H9 (cell line): ENCODE measurements around the gene PPP1R14B. TPM values are rescaled to one million over a fixed set of nuclear protein-coding genes. Genes with fewer than 3 reads are reported as not detected.

Experiments used
- DNase-seq: peaks from one replicate; pipeline ENCODE4 v3.0.0-alpha.2; 2017
- H2AFZ ChIP-seq: one replicate; pipeline ENCODE4 v1.6.1; 2013; ENCODE audit warnings: mild to moderate bottlenecking, low read length, control low read depth, moderate library complexity
- H2AK5ac ChIP-seq: 2 replicates; pipeline ENCODE4 v1.6.1; 2013; ENCODE audit warnings: low read length, control low read depth, mixed read lengths; ENCODE audit not compliant: insufficient read length
- H2BK120ac ChIP-seq: one replicate; pipeline ENCODE4 v1.6.1; 2013; ENCODE audit warnings: low read depth, mild to moderate bottlenecking, low read length, control low read depth, inconsistent platforms; ENCODE audit not compliant: poor library complexity, severe bottlenecking
- H2BK12ac ChIP-seq: 2 replicates; pipeline ENCODE4 v1.6.1; 2013; ENCODE audit warnings: low read length, control low read depth, mixed read lengths, low read depth; ENCODE audit not compliant: insufficient read length
- H2BK15ac ChIP-seq: 2 replicates; pipeline ENCODE4 v1.6.1; 2013; ENCODE audit warnings: low read depth, low read length, control low read depth
- H2BK20ac ChIP-seq: one replicate; pipeline ENCODE4 v1.6.1; 2013; ENCODE audit warnings: low read depth, mild to moderate bottlenecking, low read length, control low read depth, inconsistent platforms; ENCODE audit not compliant: poor library complexity, severe bottlenecking
- H2BK5ac ChIP-seq: 2 replicates; pipeline ENCODE4 v1.6.1; 2013; ENCODE audit warnings: low read length, control low read depth, mixed read lengths; ENCODE audit not compliant: insufficient read length
- H3K14ac ChIP-seq: 2 replicates; pipeline ENCODE4 v1.6.1; 2013; ENCODE audit warnings: low read length, control low read depth; ENCODE audit not compliant: insufficient read depth
- H3K18ac ChIP-seq: 2 replicates; pipeline ENCODE4 v1.6.1; 2013; ENCODE audit warnings: low read depth, mild to moderate bottlenecking, mixed read lengths, low read length, control low read depth; ENCODE audit not compliant: insufficient read length
- H3K23ac ChIP-seq: 2 replicates; pipeline ENCODE4 v1.6.1; 2013; ENCODE audit warnings: low read length, control low read depth, mixed read lengths, low read depth; ENCODE audit not compliant: insufficient read length
- H3K23me2 ChIP-seq: 2 replicates; pipeline ENCODE4 v1.6.1; 2013; ENCODE audit warnings: low read depth, mild to moderate bottlenecking, mixed read lengths, low read length, control low read depth; ENCODE audit not compliant: insufficient read length, poor library complexity, severe bottlenecking
- H3K27ac ChIP-seq: 2 replicates; pipeline ENCODE4 v1.5.1; 2013; ENCODE audit warnings: low read length, control low read depth, mixed read lengths, low read depth; ENCODE audit not compliant: insufficient read length
- H3K27me3 ChIP-seq: 2 replicates; pipeline ENCODE4 v1.6.1; 2013; ENCODE audit warnings: low read length, control low read depth, inconsistent platforms; ENCODE audit not compliant: insufficient read depth
- H3K4ac ChIP-seq: 2 replicates; pipeline ENCODE4 v1.6.1; 2013; ENCODE audit warnings: low read depth, mild to moderate bottlenecking, control low read depth, inconsistent platforms, low read length, moderate library complexity
- H3K4me1 ChIP-seq: 2 replicates; pipeline ENCODE4 v1.6.1; 2013; ENCODE audit warnings: low read length, control low read depth, inconsistent platforms; ENCODE audit not compliant: insufficient read depth
- H3K4me2 ChIP-seq: 2 replicates; pipeline ENCODE4 v1.6.1; 2013; ENCODE audit warnings: low read length, control low read depth, mixed read lengths; ENCODE audit not compliant: insufficient read length, insufficient read depth
- H3K56ac ChIP-seq: 2 replicates; pipeline ENCODE4 v1.6.1; 2013; ENCODE audit warnings: low read depth, mild to moderate bottlenecking, mixed read lengths, low read length, control low read depth; ENCODE audit not compliant: insufficient read length
- H3K79me1 ChIP-seq: 2 replicates; pipeline ENCODE4 v1.6.1; 2013; ENCODE audit warnings: low read depth, mild to moderate bottlenecking, moderate library complexity, low read length, control low read depth, inconsistent platforms; ENCODE audit not compliant: insufficient read depth, poor library complexity, severe bottlenecking
- H3K79me2 ChIP-seq: 2 replicates; pipeline ENCODE4 v1.6.1; 2013; ENCODE audit warnings: low read length, control low read depth, inconsistent platforms; ENCODE audit not compliant: insufficient read depth
- H3K9ac ChIP-seq: 2 replicates; pipeline ENCODE4 v1.6.1; 2013; ENCODE audit warnings: low read length, control low read depth, mixed read lengths; ENCODE audit not compliant: insufficient read length; ENCODE audit errors: extremely low read depth
- H3K9me3 ChIP-seq: one replicate; pipeline ENCODE4 v1.6.1; 2013; ENCODE audit warnings: low read depth, low read length, inconsistent platforms; ENCODE audit not compliant: control insufficient read depth
- H3T11ph ChIP-seq: one replicate; pipeline ENCODE4 v1.6.1; 2013; ENCODE audit warnings: mild to moderate bottlenecking, low read length, control low read depth, inconsistent platforms
- H4K20me1 ChIP-seq: one replicate; pipeline ENCODE4 v1.6.1; 2013; ENCODE audit not compliant: control insufficient read depth, insufficient read length, insufficient read depth
- H4K5ac ChIP-seq: 2 replicates; pipeline ENCODE4 v1.6.1; 2013; ENCODE audit warnings: low read depth, mild to moderate bottlenecking, mixed read lengths, low read length, control low read depth; ENCODE audit not compliant: insufficient read length
- H4K8ac ChIP-seq: replicated peaks from 2 replicates; pipeline ENCODE4 v1.6.1; 2013; ENCODE audit warnings: low read length, control low read depth, mixed read lengths, low read depth; ENCODE audit not compliant: insufficient read length
- H4K91ac ChIP-seq: 2 replicates; pipeline ENCODE4 v1.6.1; 2013; ENCODE audit warnings: low read depth, mild to moderate bottlenecking, moderate library complexity, mixed read lengths, low read length, control low read depth; ENCODE audit not compliant: insufficient read length
- H3K27ac Mint-ChIP-seq, 3 experiments: 2 replicates in 2 of 3; 3 replicates in 1 of 3; pipeline ENCODE4 v1.8.0; 2020 to 2021; ENCODE audit warnings: mixed read lengths in 3 of 3, mild to moderate bottlenecking in 1 of 3, moderate library complexity in 1 of 3
- H3K27me3 Mint-ChIP-seq: 2 replicates; pipeline ENCODE4 v1.8.0; 2021; ENCODE audit warnings: low read depth, mild to moderate bottlenecking, moderate library complexity, mixed read lengths
- H3K36me3 Mint-ChIP-seq, 3 experiments: 2 replicates in 2 of 3; 3 replicates in 1 of 3; pipeline ENCODE4 v1.8.0; 2020 to 2021; ENCODE audit warnings: low read depth in 3 of 3, mixed read lengths in 3 of 3; ENCODE audit not compliant: insufficient read depth in 1 of 3
- H3K4me1 Mint-ChIP-seq, 2 experiments: 2 replicates each; pipeline ENCODE4 v1.8.0; 2020; ENCODE audit warnings: mixed read lengths in 2 of 2
- H3K4me3 Mint-ChIP-seq, 2 experiments: 2 replicates in 1 of 2; 3 replicates in 1 of 2; pipeline ENCODE4 v1.8.0; 2020 to 2021; ENCODE audit warnings: mild to moderate bottlenecking in 2 of 2, mixed read lengths in 2 of 2, moderate library complexity in 1 of 2
- H3K9me3 Mint-ChIP-seq, 2 experiments: 2 replicates in 1 of 2; 3 replicates in 1 of 2; pipeline ENCODE4 v1.8.0; 2020; ENCODE audit warnings: mild to moderate bottlenecking in 2 of 2, mixed read lengths in 2 of 2, moderate library complexity in 1 of 2
- CTCF ChIP-seq: fragments of 200-600 bp; sonication (generic); conservative IDR thresholded peaks from 3 replicates; pipeline ENCODE4 v1.8.0; 2021; ENCODE audit warnings: antibody characterized with exemption, mild to moderate bottlenecking
- WGBS: extraction: QIAGEN DNeasy Blood & Tissue Kit; methylation state at CpG from one replicate; pipeline ENCODE4 v1.1.7; 2013; ENCODE audit warnings: missing lambda C conversion rate, low lambda C conversion rate, mixed read lengths; ENCODE audit not compliant: insufficient read length; ENCODE audit errors: extremely low coverage; 5-methylcytosine and 5-hydroxymethylcytosine counted together
- total RNA-seq: library from RNA; stranded (reverse); gene quantifications from 2 replicates; pipeline ENCODE4 v1.2.1, GENCODE V29; 2021

The PPP1R14B gene
- total RNA-seq, 1 experiment from 2014 or later = 358 TPM

- no peak overlapping the region for H2AFZ ChIP-seq
- H4K20me1 ChIP-seq = no peaks in the 10 kb centered on the region
- Mint-ChIP-seq H3K9me3 (no peaks in the 10 kb centered on the region), H3K27ac (peak overlapping the region in 1 of 3 experiments; percentile 42; a peak in 1 of 7 replicates), H3K4me3 (peak overlapping the region in 1 of 2 experiments; percentile 91; a peak in 2 of 5 replicates), H3K36me3 (peaks cover 0 to 16% (median 14%) of the 10 kb centered on the region in 3 experiments; a peak in 4 of 7 replicates), H3K27me3 (no peaks in the 10 kb centered on the region), H3K4me1 (peaks cover 15 to 17% of the 10 kb centered on the region in 2 experiments)
- H3K18ac ChIP-seq = no peak overlapping the region
- no peak overlapping the region for H2BK15ac ChIP-seq
- no peaks in the 10 kb centered on the region for H3K9me3 ChIP-seq
- DNase-seq = no peak
- no peak overlapping the region for H3K56ac ChIP-seq
- H3K4me1 ChIP-seq = no peaks in the 10 kb centered on the region
- H3K4ac ChIP-seq = no peak overlapping the region
- H3K23me2 ChIP-seq = peaks cover 15% of the 10 kb centered on the region
- no peak overlapping the region for H3K23ac ChIP-seq
- H3K79me2 ChIP-seq = no peaks in the 10 kb centered on the region
- H3K9ac ChIP-seq = no peak overlapping the region
- H4K8ac ChIP-seq = no peak overlapping the region
- no peak overlapping the region for H3K4me2 ChIP-seq
- no peak overlapping the region for H2BK120ac ChIP-seq
- no peak overlapping the region for H2BK5ac ChIP-seq
- no peak overlapping the region for H3K27ac ChIP-seq
- no peak overlapping the region; the same call in 1 of the 2 replicates for H3K14ac ChIP-seq
- no peaks in the 10 kb centered on the region for H3K27me3 ChIP-seq
- no peak overlapping the region for H3T11ph ChIP-seq
- H4K5ac ChIP-seq = no peak overlapping the region
- no peak overlapping the region for H2AK5ac ChIP-seq
- no peaks in the 10 kb centered on the region for H3K79me1 ChIP-seq
- H2BK20ac ChIP-seq = no peak overlapping the region
- no peak for TF ChIP-seq CTCF
- no peak overlapping the region for H4K91ac ChIP-seq
- no CpG with 5 or more reads among the region's 17 CpGs for WGBS
- H2BK12ac ChIP-seq = no peak overlapping the region
These were observed 22.4 kb downstream of the PPP1R14B start for GRCh38 chr11:64224151-64224890.
